ENCODE results near the gene POLD1.
"Not testable (repeated sequence)": the region's sequence is repeated elsewhere in the genome, so short reads cannot be mapped to it uniquely, and the experiment has no call there.

The POLD1 gene

DNA sequence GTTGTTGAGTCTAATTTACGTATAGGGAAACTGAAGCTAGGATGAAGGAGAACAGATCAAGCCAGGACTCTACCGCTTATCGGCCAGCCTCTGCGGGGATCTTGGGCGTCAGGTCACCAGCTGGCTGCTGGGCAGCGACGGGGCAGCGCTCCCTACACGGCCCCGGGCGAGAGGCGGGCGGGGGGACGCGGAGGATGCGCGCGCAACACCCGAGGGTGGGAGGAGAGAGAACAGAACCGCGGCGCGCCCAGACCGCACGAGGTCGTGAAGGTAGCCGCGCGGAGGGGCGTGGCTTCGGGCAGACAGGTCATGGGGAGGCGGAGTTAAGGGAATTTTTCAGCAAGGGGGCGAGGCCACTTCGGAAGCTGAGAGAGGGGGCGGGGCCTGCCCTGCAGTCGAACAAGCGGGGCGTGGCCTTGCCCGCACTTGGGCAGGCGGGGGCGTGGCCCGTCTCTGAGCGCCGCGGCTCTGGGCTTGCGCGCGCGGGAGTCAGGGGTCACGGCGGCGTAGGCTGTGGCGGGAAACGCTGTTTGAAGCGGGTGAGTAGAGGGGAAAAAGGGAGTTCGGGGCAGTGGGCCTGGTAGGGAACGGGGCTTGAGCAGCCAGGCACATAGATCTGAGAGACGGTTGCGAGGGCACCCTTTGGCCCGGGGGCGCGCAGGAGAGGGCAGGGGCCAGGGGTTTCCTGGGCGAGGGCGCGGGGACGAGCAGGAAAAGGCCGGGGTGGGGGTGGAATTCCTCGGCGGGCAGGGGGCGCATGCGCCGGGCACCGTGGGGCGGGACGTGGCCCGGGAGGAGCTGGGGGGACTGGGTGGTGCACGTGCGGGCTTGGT lies at the start of gene POLD1:
Gene POLD1, plus strand, starts transcription at position 496 of the 833 bp plus-strand sequence. CDS start 14,505 bp downstream, outside the sequence.
- DNase-seq (ENCODE audit: low spot score) = peak; percentile 92

DNA sequence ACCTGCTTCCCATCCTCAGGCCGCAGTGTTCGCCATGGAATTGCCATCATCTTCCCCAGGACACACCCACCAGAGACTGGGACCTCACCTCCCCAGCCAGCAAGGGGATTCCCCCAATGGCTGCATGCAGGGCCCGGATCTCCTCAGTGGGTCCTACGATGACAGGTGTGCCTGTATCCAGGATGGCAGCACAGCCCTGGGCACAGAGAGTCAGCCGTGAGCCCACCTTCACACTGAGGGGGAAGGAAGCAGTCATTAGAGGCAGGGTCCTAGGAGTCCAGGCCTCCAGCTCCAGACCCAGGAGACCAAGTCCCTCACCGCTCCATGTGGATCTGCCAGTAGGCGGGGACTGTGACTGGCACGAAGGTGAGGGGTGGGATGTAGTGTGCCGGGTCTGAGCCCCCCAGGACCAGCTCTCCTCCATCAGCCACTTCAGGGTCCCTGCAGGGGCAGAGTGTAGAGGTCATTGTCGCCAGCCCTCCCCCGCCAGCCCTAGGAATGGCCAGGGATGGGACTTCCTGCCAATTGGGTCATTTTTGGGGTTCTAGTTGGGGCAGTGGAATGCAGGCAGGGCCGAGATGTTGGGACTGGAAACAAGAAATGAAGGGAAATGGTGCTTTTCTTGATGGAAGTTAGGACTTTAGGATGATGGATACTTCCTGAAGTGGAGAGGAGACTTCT lies 49.3 kb upstream of the POLD1 start:
- DNase-seq (ENCODE audit: low spot score) = no peak

DNA sequence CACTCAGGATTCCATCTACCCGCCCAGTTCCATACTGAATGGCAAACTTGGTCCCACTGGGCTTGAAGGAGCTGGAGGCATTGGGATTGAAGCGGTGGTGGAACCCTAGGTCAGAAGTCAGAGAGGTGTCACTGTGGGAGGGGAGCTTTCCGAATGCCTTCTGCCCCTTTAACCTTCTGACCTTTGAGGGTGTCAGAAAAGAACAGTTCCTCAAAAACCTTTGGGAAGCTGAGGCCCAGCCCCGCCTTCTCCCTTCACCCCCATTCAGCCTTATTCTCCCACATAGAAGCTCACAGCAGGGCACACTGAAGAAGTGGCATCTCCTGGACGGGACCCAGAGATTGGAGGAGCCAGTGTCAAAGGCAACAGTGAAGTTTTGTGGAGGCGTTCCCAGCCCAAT lies 47.1 kb upstream of the POLD1 start:
- not testable (repeated sequence) for DNase-seq (ENCODE audit: low spot score)

DNA sequence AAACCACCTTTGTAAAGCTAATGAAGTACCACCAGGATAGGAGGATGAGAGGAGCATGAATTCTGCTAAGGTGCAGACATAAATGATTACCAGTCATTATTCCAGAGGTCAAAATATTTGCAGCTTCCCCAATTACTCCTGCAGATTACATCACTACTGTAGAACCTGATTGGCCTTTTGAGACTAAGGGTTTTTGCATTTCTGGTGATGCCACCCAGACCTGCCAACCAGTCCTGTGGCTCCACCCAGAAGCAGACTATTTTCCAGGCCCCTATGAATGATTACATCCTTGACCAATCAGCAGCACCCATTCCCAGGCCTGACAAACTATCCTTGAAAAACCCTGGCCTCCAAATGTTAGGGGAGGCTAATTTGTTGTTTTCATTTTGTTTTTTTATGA lies 43.8 kb upstream of the POLD1 start:
- no peak for DNase-seq (ENCODE audit: low spot score)

DNA sequence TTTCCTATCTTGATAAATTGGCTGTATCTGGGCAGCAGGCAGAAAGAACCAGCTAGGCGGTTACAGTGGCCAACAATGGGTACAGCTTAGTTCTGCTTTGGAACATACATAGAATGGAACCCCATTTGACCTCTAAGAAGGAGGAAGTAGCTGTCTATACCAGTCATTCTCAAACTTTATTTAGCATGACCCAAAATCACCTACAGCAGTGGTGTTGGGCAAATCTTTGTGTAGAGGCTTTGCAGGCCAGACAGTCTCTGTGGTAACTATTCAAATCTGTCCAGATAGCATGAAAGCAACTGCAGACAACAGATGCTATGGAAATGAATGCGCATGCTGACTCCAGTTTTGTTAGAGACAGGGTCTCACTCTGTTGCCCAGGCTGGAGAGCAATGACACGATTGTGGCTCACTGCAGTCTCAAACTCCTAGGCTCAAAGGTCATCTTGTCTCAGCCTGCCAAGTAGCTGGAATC lies 43.0 kb upstream of the POLD1 start:
- peak; percentile 68 for DNase-seq (ENCODE audit: low spot score)

DNA sequence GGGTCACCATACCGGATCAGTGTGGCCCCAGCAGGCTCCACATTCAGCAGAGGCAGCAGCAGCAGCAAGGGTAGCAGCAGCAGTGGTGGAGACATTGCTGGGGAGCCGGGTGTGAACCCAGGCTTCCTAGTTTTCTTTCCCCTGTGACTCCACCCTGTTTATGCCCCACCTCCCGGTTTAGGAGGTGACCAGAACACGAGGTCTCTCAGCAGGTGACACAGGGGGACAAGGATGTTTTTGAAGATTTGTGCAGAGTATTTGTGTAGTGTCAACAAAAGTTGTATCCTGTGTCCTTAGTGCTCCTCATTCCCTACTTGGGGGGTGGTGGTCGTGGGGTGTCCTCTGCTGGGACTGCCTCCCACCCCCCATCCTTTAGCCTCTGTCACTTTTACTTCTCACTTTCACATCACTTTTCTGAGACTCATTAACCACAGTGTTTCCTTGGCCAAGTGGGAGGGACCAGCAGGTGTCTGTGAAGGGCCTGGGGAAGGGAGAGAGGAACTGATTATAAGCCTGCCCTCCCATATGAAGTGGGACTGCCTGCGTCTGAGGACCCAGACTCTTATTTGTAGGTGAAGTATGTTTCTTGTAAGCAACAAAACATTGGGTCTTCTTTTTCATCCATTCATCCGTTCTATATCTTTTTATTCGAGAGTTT lies 39.4 kb upstream of the POLD1 start:
- DNase-seq (ENCODE audit: low spot score) = peak; percentile 76

DNA sequence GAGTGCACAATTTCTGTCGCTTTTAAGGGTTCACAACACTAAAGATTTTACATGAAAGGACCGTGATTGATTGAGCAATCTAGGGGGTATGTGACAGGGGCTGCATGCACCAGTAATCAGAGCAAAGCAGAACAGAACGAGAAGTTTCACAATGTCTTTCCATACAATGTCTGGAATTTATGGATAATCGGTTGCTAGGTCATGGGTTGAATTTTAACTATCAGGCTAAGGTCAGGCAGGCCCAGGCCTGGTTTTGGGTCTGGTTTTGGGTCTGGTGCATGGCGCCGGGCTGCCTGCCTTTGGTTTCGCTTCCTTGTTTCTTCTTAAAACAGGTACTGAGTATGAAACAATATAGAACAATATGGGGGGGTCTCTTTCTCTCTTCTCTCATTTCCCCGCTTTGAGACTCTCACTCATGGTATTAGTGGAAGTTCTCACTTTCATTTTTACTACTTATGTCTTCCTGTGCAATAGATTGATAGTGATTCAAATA lies 37.0 kb upstream of the POLD1 start:
- DNase-seq (ENCODE audit: low spot score) = not testable (repeated sequence)

DNA sequence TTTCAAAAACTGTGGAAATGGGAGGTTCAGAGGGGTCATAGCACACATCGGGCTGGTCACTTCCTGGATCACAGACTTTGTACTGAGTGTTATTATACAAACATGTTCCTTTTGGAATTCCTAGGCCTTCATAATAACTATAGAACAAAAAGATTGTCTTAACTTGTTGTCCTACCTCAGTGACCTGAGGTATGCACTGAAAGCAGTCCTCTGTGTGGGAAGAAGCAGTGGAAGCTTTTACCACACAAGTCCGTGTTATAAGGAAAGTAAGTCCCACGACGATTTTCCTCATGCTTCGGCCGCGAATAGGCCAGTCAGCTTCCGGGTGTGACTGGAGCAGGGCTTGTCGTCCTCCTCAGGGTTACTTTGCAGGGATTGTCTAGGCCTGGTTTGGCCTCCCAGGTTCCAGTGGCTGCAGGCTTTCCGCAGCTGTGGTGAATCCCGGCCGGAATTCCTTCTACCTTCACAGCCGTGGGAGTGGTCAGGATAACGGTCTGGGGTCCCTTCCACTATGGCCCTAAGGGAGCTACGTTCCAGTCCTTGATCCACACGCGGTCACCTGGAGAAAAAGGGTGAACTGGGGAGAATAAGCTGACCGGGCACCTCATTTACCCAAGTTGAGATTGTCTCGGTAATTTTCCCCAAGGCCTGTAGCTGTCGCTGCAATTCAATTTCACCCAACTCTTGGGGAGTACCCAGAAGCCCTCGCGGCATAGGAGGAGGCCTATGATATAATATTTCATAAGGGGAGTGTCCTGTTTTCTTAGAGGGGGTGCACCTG lies 34.7 kb upstream of the POLD1 start:
- no peak for DNase-seq (ENCODE audit: low spot score)

DNA sequence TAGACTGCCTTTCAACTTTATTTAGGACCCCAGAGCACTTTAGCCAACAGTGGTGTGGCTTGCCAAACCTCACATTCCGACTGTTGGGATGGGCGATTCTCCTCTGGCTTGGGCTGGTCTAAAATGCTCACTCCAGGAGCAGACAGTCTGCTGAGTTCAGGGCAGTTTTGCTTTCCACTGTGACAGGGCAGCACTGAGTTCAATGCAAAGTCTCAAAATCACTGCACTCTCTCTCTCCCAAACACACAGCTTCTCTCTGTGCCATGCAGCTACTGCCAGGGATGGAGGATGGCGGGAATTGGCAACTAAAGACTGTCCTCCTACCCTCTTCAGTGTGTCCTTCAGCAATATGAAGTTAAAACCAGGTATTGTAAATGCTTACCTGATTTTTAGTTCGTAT lies 31.9 kb upstream of the POLD1 start:
- no peak for DNase-seq (ENCODE audit: low spot score)

DNA sequence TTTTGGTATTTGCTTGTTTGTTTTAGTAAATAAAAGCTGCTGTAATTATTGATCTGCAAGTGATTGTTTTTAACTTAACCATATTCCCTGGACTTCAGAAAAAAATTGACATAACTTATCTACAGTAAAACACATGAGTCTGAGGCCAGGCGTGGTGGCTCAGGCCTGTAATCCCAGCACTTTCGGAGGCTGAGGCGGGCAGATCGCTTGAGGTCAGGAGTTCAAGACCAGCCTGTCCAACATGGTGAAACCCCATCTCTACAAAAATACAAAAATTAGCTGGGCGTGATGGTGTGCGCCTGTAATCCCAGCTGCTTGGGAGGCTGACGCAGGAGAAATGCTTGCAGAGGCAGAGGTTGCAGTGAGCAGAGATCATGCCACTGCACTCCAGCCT lies 30.7 kb upstream of the POLD1 start:
- not testable (repeated sequence) for DNase-seq (ENCODE audit: low spot score)

DNA sequence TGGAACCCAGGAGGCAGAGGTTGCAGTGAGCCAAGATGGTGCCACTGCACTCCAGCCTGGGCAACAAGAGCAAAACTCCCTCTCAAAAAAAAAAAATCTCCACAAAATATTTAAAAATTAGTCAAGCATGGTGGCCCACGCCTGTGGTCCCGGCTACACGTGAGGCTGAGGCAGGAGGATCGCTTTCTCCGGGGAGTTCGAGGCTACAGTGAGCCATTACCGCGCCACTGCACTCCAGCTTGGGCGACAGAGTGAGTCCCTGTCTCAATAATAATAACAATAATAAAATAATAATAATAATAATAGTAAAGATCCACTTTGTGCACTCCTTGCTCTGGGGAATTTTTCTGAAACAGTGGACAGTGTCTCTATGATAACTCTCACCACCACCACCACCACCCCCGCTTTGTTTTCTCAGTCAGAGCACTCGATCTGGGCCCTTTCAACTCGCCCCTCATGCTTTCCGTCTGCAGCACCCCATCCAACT lies 27.4 kb upstream of the POLD1 start:
- no peak for DNase-seq (ENCODE audit: low spot score)

DNA sequence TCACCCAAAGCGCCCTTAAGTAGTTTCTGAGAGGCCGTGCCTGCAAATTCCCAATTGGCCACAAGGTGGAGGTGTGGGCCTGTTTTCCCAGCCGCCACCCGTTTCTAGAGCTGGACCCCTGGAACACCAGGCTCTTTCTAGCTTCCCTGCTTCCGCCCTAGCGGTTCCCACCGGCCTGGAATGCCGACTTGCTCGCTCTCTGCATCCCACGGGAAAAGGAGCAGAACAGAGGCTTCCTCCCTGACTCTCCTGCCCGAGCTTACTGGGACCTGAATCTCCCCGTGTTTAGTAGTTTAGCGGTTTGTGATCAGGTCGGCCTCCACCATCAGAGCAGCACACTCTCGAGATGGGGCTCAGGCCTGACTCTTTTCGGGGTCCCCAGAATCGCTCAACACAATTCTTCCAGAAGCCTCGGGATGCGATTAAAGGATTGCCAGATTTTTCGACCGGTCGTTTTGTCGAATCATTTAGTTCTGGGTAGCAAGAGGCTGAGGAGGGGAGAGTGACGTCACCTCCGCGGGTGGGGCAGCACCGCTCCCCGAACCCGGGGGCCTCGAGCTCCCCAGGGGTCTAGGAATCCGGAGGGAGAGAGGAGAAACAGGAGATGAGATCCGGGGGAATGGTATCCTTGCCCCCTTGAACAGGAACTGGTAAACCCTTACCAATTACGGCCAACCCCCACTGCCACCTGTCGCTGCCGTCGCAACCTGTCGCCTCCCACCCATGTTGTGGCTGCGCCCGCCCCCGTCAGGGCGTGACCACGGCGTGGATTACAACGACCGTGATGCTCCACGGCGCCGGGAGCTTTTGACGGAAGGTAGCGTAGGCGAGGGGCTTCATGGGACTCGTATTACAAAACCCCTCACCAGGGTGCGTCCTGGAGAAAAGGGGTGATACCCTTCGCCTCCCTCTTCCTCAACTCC lies 26.7 kb upstream of the POLD1 start:
- DNase-seq (ENCODE audit: low spot score) = peak; percentile 74

DNA sequence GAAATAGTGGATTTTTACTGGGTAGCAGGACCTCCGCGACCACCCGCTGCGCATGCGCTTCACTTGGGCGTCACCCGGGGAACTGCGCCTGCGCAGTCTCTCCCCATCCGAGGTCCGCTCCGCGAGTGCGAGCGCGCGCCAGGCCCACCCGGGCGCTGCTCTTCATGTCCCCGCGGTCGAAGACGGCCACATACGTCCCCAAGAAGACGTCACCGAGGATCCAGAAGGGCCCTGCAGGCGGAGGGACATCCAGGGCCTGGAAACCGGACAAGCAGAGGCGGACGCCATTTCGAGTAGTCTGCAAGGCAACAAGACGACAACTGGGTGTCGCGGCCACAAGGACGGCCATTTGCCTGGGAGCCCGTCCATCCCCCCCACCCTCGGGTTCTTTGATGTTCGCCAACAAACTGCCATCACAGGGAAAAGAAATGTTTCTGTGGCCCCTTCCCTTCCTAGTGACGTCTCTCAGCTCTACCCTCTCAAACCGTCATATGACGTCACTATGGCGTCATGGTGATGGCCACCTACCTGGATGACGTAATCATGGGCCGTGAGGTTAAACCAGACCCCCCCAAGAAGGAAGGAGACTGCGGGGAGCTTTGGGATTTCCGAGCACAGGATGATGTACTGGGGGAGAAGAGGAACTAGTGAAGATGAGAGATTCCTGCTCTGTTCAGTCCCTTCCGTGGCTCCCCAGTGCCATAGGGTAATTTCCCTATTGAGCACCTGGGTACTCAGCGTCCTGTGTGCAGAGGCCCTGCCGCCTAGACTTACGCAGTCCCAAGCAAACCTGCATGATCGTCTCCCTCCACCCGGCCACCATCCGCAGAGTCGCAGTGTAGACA lies 25.4 kb upstream of the POLD1 start:
- peak; percentile 53 for DNase-seq (ENCODE audit: low spot score)

DNA sequence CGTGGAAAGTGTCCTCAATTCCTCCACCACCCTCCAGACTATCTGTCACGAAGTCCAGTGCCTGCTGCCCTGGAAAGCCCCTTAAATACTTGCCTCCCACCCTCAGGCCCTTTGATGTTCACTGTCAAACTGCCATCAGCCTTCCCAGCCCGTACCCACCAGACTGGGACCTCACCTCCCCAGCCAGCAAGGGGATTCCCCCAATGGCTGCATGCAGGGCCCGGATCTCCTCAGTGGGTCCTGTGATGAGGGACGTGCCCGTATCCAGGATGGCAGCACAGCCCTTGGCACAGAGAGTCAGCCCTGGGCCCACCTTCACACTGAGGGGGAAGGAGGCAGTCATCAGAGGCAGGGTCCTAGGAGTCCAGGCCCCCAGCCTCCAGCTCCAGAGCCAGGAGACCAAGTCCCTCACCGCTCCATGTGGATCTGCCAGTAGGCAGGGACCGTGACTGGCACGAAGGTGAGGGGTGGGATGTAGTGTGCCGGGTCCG lies 24.8 kb upstream of the POLD1 start:
- DNase-seq (ENCODE audit: low spot score) = no peak

DNA sequence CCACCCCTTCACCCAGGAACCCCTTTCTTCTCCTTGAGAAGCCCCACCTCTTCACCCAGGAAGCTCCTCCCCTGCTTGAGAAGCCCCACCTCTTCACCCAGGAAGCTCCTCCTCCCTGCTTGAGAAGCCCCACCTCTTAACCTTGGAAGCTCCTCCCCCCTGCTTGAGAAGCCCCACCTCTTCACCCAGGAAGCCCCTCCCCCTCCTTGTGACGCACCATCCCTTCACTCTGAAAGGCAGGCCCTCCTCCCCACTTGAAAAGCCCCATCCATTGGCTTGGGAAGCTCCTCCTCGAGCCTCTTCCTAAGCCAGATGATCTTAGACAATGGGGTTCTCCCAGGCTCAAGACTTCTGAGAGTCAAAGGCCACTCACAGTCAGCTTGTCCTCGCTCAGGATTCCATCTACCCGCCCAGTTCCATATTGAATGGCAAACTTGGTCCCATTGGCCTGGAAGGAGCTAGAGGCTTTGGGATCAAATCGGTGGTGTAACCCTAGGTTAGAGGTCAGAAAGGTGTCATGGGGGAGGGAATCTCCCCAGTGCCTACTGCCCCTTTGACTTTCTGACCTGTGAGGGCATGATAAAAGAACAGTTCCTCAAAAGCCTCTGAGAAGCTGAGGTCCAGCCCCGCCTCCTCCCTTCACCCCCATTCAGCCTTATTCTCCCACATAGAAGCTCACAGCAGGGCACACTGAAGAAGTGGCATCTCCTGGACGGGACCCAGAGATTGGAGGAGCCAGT lies 22.7 kb upstream of the POLD1 start:
- no peak for DNase-seq (ENCODE audit: low spot score)

DNA sequence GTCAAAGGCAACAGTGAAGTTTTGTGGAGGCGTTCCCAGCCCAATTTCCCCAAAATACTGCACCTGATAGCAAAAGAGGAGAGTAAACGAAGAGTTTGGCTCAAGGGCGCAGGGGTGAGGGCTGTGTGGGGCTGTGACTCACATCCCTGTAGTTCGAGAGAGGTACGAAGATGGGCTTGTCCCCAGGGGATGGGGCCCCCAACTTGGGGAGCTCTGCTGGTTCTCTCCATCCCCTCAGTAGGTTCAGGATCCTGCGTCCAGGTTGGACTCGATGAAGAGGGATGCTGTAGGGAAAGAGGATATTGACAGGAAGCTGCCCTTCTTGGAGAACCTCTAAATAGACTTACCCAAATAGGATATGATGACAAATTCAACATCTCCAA lies 22.1 kb upstream of the POLD1 start:
- no peak for DNase-seq (ENCODE audit: low spot score)

DNA sequence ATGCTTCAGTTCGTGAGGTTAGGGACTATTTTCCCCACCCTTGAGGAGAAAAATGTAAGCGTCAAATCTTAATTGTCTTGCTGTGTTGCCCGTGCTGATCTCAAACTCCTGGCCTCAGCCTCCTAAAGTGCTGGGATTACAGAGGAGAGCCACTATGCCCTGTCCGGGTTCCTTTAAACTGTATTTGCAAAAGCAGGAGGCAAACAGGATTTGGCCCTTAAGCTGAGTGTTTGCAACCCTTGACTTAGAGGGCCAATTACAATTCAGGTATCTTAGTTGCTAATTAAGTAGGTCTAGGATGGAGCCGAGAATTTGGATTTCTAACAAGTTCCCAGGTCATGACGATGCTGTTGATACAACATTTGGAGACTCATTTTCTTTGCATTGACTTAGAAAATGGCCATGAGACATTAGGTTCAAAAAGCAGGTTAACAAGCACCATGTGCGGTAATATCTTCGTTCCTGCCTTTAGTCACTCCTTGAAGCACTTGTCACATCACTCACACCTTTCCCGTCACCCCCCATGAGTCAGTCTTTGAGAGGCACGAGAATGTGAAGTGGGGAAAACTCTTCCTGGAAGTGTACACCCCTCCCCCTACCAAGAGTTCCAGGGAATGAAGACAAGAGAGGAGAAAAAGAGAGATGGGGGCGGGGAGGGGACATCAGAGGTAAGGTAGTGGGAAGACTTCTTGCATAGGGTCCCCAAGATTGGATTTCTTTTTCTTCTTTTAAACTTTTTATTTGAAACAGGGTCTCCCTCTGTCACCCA lies 21.3 kb upstream of the POLD1 start:
- no peak for DNase-seq (ENCODE audit: low spot score)

Data from pons (tissue), 1 donor.